HFFc6 (cell line): Measurements from ENCODE around the gene CCSER1. TPM values are rescaled to one million over a fixed set of nuclear protein-coding genes. Genes with fewer than 3 reads are reported as not detected.
"Not testable (repeated sequence)": the region's sequence is repeated elsewhere in the genome, so short reads cannot be mapped to it uniquely, and the experiment has no call there.

Experiments
- DNase-seq: peaks from one replicate; pipeline ENCODE4 v3.0.0-alpha.2; 2018
- H3K27ac Mint-ChIP-seq: 2 replicates; pipeline ENCODE4 v1.8.0; 2020; ENCODE audit warnings: mild to moderate bottlenecking, mixed read lengths
- H3K27me3 Mint-ChIP-seq: 2 replicates; pipeline ENCODE4 v1.8.0; 2021; ENCODE audit warnings: mild to moderate bottlenecking, moderate library complexity, mixed read lengths; ENCODE audit not compliant: insufficient read depth
- H3K36me3 Mint-ChIP-seq: 2 replicates; pipeline ENCODE4 v1.8.0; 2021; ENCODE audit warnings: low read depth, mixed read lengths
- H3K4me1 Mint-ChIP-seq: 2 replicates; pipeline ENCODE4 v1.8.0; 2020; ENCODE audit warnings: low read depth, mixed read lengths
- H3K4me3 Mint-ChIP-seq: 2 replicates; pipeline ENCODE4 v1.8.0; 2020; ENCODE audit warnings: mild to moderate bottlenecking, moderate library complexity, mixed read lengths
- H3K9me3 Mint-ChIP-seq: 2 replicates; pipeline ENCODE4 v1.8.0; 2020; ENCODE audit warnings: mild to moderate bottlenecking, mixed read lengths
- CTCF ChIP-seq: fragments of 200-600 bp; sonication (generic); IDR thresholded peaks from 2 replicates; pipeline ENCODE4 v1.5.0; 2021; ENCODE audit warnings: antibody characterized with exemption, mild to moderate bottlenecking
- total RNA-seq, 6 experiments: library from RNA; stranded (reverse); fragmentation: NEBNext Ultra II Directional; extraction: Animal tissue kit (Norgen Biotek cat#: 25700); gene quantifications; 2 replicates in 1 of 6; 3 replicates in 5 of 6; pipeline ENCODE4 v1.2.3, GENCODE V29; 2021

The CCSER1 gene
- total RNA-seq, 6 experiments from 2014 or later: not detected

- Mint-ChIP-seq H3K36me3 (no peaks in the 10 kb centered on the region), H3K4me1 (no peaks in the 10 kb centered on the region), H3K9me3 (peaks cover 10% of the 10 kb centered on the region; the same call in 1 of the 2 replicates), H3K4me3 (no peak overlapping the region), H3K27ac (no peak overlapping the region), H3K27me3 (no peaks in the 10 kb centered on the region)
- TF ChIP-seq CTCF: no peak
- peak; percentile 0 for DNase-seq
Measured at GRCh38 chr4:91448668-91449330, 1321.6 kb downstream of the CCSER1 start.

GRCh38 chr4:91454111-91454510, 1326.9 kb downstream of the CCSER1 start:
- no peak for DNase-seq
- TF ChIP-seq CTCF: no peak
- Mint-ChIP-seq H3K27ac (no peak overlapping the region), H3K27me3 (no peaks in the 10 kb centered on the region), H3K4me1 (no peaks in the 10 kb centered on the region), H3K36me3 (no peaks in the 10 kb centered on the region), H3K9me3 (peaks cover 11% of the 10 kb centered on the region), H3K4me3 (no peak overlapping the region)

- not testable (repeated sequence) for H3K4me1 Mint-ChIP-seq, H3K36me3 Mint-ChIP-seq, H3K27me3 Mint-ChIP-seq, H3K4me3 Mint-ChIP-seq, DNase-seq, H3K27ac Mint-ChIP-seq
- peaks cover 38% of the 10 kb centered on the region for H3K9me3 Mint-ChIP-seq
Measured at GRCh38 chr4:91462566-91462965, 1335.4 kb downstream of the CCSER1 start.

GRCh38 chr4:91470671-91471070, 1343.5 kb downstream of the CCSER1 start:
- Mint-ChIP-seq H3K36me3 (no peaks in the 10 kb centered on the region), H3K4me3 (no peak overlapping the region), H3K27ac (no peak overlapping the region), H3K9me3 (peaks cover 5% of the 10 kb centered on the region; the same call in 1 of the 2 replicates), H3K27me3 (no peaks in the 10 kb centered on the region), H3K4me1 (no peaks in the 10 kb centered on the region)
- no peak for TF ChIP-seq CTCF
- no peak for DNase-seq

GRCh38 chr4:91471280-91471679, 1344.1 kb downstream of the CCSER1 start:
- Mint-ChIP-seq H3K27me3 (no peaks in the 10 kb centered on the region), H3K9me3 (peaks cover 5% of the 10 kb centered on the region; the same call in 1 of the 2 replicates), H3K4me1 (no peaks in the 10 kb centered on the region), H3K4me3 (no peak overlapping the region), H3K27ac (no peak overlapping the region), H3K36me3 (no peaks in the 10 kb centered on the region)
- TF ChIP-seq CTCF: no peak
- no peak for DNase-seq

GRCh38 chr4:91472046-91472445, 1344.9 kb downstream of the CCSER1 start:
- no peaks in the 10 kb centered on the region for H3K36me3 Mint-ChIP-seq
- TF ChIP-seq CTCF: no peak
- no peak for DNase-seq
- H3K4me1 Mint-ChIP-seq: no peaks in the 10 kb centered on the region
- H3K4me3 Mint-ChIP-seq: no peak overlapping the region
- H3K9me3 Mint-ChIP-seq: peaks cover 5% of the 10 kb centered on the region; the same call in 1 of the 2 replicates
- H3K27ac Mint-ChIP-seq: no peak overlapping the region
- no peaks in the 10 kb centered on the region for H3K27me3 Mint-ChIP-seq
